Small intestine (tissue), 7 donors: ENCODE measurements around the gene RGN. TPM values are rescaled to one million over a fixed set of nuclear protein-coding genes. Genes with fewer than 3 reads are reported as not detected.
"Not testable (repeated sequence)": the region's sequence is repeated elsewhere in the genome, so short reads cannot be mapped to it uniquely, and the experiment has no call there.

ENCODE experiments used
- DNase-seq, 2 donors: peaks; one replicate each; pipeline versions ENCODE4 v3.0.0 to v3.0.0-alpha.2; 2013
- FAIRE-seq: peaks from 2 replicates; lab custom pipeline; 2012; peaks lifted over from hg19 to GRCh38; lab: Jason Lieb, UNC
- H3K27ac ChIP-seq, 3 donors: one replicate each; pipeline ENCODE4 v1.5.1; 2013; ENCODE audit warnings: low read length in 2 of 3, mild to moderate bottlenecking in 2 of 3, control low read depth in 1 of 3, inconsistent platforms in 1 of 3, low read depth in 1 of 3, moderate library complexity in 1 of 3
- H3K27me3 ChIP-seq, 3 donors: one replicate each; pipeline ENCODE4 v1.6.1; 2013; ENCODE audit warnings: low read length in 3 of 3, inconsistent platforms in 1 of 3; ENCODE audit not compliant: control insufficient read depth in 3 of 3, insufficient read depth in 3 of 3
- H3K36me3 ChIP-seq, 3 donors: one replicate each; pipeline ENCODE4 v1.6.1; 2013; ENCODE audit warnings: low read length in 3 of 3, inconsistent platforms in 1 of 3, low read depth in 1 of 3, mild to moderate bottlenecking in 1 of 3, moderate library complexity in 1 of 3; ENCODE audit not compliant: control insufficient read depth in 3 of 3, insufficient read depth in 2 of 3
- H3K4me1 ChIP-seq, 3 donors: one replicate each; pipeline ENCODE4 v1.6.1; 2013; ENCODE audit warnings: low read length in 2 of 3, inconsistent platforms in 1 of 3, low read depth in 1 of 3, mild to moderate bottlenecking in 1 of 3, moderate library complexity in 1 of 3; ENCODE audit not compliant: control insufficient read depth in 3 of 3, insufficient read depth in 2 of 3
- H3K4me3 ChIP-seq, 3 donors: one replicate each; pipeline ENCODE4 v1.5.1; 2013; ENCODE audit warnings: low read length in 3 of 3, control low read depth in 1 of 3, inconsistent platforms in 1 of 3, low read depth in 1 of 3, mild to moderate bottlenecking in 1 of 3, moderate library complexity in 1 of 3
- H3K9me3 ChIP-seq, 2 donors: one replicate each; pipeline ENCODE4 v1.6.1; 2013; ENCODE audit warnings: low read depth in 1 of 2, low read length in 1 of 2; ENCODE audit not compliant: control insufficient read depth in 2 of 2, insufficient read depth in 1 of 2
- WGBS, 3 donors: extraction: QIAGEN DNeasy Blood & Tissue Kit; methylation state at CpG; one replicate each; pipeline ENCODE4 v1.1.7; 2013; 5-methylcytosine and 5-hydroxymethylcytosine counted together
- polyA plus RNA-seq, 4 donors: library from polyadenylated mRNA; stranded (reverse) in 3 of 4; unstranded in 1 of 4; fragments of 200-250 nt in 3 of 4; fragments of 120-200 nt in 1 of 4; gene quantifications; one replicate each; pipeline versions ENCODE4 v1.2.1 to v1.2.3, GENCODE V29; 2013
- donor health status: healthy with polysubstance abuse.
- donor health status: control.
- donor health status: control.
- donor health status: Bipolar disorder and iron deficiency.
- donor health status: healthy.

Gene RGN
- polyA plus RNA-seq, 4 donors: 1.8 to 315 (median 33.0) TPM

- WGBS, 3 donors: 82 to 96% (median 87%) methylated on average over 2 of the region's 2 CpGs
- no peaks in the 10 kb centered on the region for H3K9me3 ChIP-seq
- no peak for FAIRE-seq
Measured at GRCh38 chrX:47098338-47099094, 20.3 kb downstream of the RGN start.

GRCh38 chrX:47101206-47101605 is 23.0 kb downstream of the RGN start:
- FAIRE-seq (no peak), DNase-seq (no peak)
- H3K27me3 ChIP-seq: peaks cover 0 to 2% (median 0%) of the 10 kb centered on the region in 3 donors
- H3K27ac ChIP-seq: no peak overlapping the region
- H3K9me3 ChIP-seq: no peaks in the 10 kb centered on the region
- H3K4me3 ChIP-seq: no peak overlapping the region
- no peaks in the 10 kb centered on the region for H3K4me1 ChIP-seq
- peaks cover 0 to 38% (median 0%) of the 10 kb centered on the region in 3 donors for H3K36me3 ChIP-seq
- WGBS, 3 donors: 67 to 89% (median 83%) methylated on average over 3 to 4 of the region's 4 CpGs

More at GRCh38 chrX:47098338-47099094, 20.3 kb downstream of the RGN start:
- Histone ChIP-seq H3K27ac (no peak overlapping the region), H3K4me3 (no peak overlapping the region), H3K27me3 (peaks cover 0 to 2% (median 0%) of the 10 kb centered on the region in 3 donors), H3K4me1 (no peaks in the 10 kb centered on the region), H3K36me3 (peaks cover 0 to 39% (median 0%) of the 10 kb centered on the region in 3 donors)
- DNase-seq: no peak

- not testable (repeated sequence) for DNase-seq, FAIRE-seq
Measured at GRCh38 chrX:47110936-47111615, 32.8 kb downstream of the RGN start.

GRCh38 chrX:47112316-47112954 is 34.2 kb downstream of the RGN start:
- Histone ChIP-seq H3K4me1 (no peaks in the 10 kb centered on the region), H3K27me3 (no peaks in the 10 kb centered on the region), H3K27ac (no peak overlapping the region), H3K9me3 (no peaks in the 10 kb centered on the region), H3K36me3 (no peaks in the 10 kb centered on the region), H3K4me3 (no peak overlapping the region)
- no peak for FAIRE-seq
- 37 to 61% (median 46%) methylated on average over 9 of the region's 9 CpGs for WGBS, 3 donors
- DNase-seq: peak; percentile 7 to 37

More at GRCh38 chrX:47110936-47111615, 32.8 kb downstream of the RGN start:
- not testable (repeated sequence) for H3K27me3 ChIP-seq, H3K4me3 ChIP-seq, H3K36me3 ChIP-seq, H3K4me1 ChIP-seq, H3K27ac ChIP-seq, H3K9me3 ChIP-seq
- WGBS, 3 donors: 95 to 100% (median 97%) methylated on average over 6 to 38 of the region's 40 CpGs

GRCh38 chrX:47116551-47117110 is 38.4 kb downstream of the RGN start:
- H3K36me3 ChIP-seq, H3K27ac ChIP-seq, FAIRE-seq, H3K4me3 ChIP-seq, H3K27me3 ChIP-seq, H3K4me1 ChIP-seq, H3K9me3 ChIP-seq, DNase-seq: not testable (repeated sequence)
- 88 to 97% (median 97%) methylated on average over 7 of the region's 7 CpGs for WGBS, 3 donors

- not testable (repeated sequence) for DNase-seq, H3K4me1 ChIP-seq, FAIRE-seq, H3K27ac ChIP-seq, H3K4me3 ChIP-seq, H3K36me3 ChIP-seq, H3K27me3 ChIP-seq, H3K9me3 ChIP-seq
- 81 to 87% (median 86%) methylated on average over 3 of the region's 3 CpGs for WGBS, 3 donors
Measured at GRCh38 chrX:47124466-47124865, 46.2 kb downstream of the RGN start.

GRCh38 chrX:47129157-47129898 is 51.1 kb downstream of the RGN start:
- H3K27ac ChIP-seq: peak overlapping the region; percentile 58 to 92 (median 85)
- no peaks in the 10 kb centered on the region for H3K27me3 ChIP-seq
- peak overlapping the region; percentile 36 to 80 (median 64) for H3K4me3 ChIP-seq
- 0 to 31% (median 7%) methylated on average over 28 to 31 of the region's 31 CpGs for WGBS, 3 donors
- no peaks in the 10 kb centered on the region for H3K9me3 ChIP-seq
- no peaks in the 10 kb centered on the region for H3K36me3 ChIP-seq
- no peaks in the 10 kb centered on the region for H3K4me1 ChIP-seq
- DNase-seq (peak; percentile 95 to 96), FAIRE-seq (peak; percentile 5)
